ENCODE data around the gene DDX28. TPM values are rescaled to one million over a fixed set of nuclear protein-coding genes. Genes with fewer than 3 reads are reported as not detected.

The DDX28 gene
- total and polyA plus RNA-seq, 8 donors = 2.1 to 7.4 (median 4.0) TPM

GRCh38 chr16:68065716-68066305, 42.8 kb upstream of the DDX28 start:
- TF ChIP-seq CTCF (IDR thresholded peaks at IDR 0.05) = no peak
- ATAC-seq = peak in 1 of 4 donors; percentile 9
- no peaks in the 10 kb centered on the region for H3K36me3 ChIP-seq
- intact Hi-C loops (cut with DNase I) = no loop called here
- no peak overlapping the region for H3K27ac ChIP-seq
- 66 to 75% methylated on average over 6 of the region's 6 CpGs for WGBS, 2 donors
- H3K4me1 ChIP-seq = peaks cover 0 to 6% (median 0%) of the 10 kb centered on the region in 3 donors
- no peak for DNase-seq
- H3K9me3 ChIP-seq = no peaks in the 10 kb centered on the region
- H3K4me3 ChIP-seq = no peak overlapping the region
- no peaks in the 10 kb centered on the region for H3K27me3 ChIP-seq
- no peak for FAIRE-seq

GRCh38 chr16:68064791-68065365, 41.8 kb upstream of the DDX28 start:
- Histone ChIP-seq H3K27me3 (no peaks in the 10 kb centered on the region), H3K4me1 (peaks cover 0 to 5% (median 0%) of the 10 kb centered on the region in 3 donors), H3K4me3 (no peak overlapping the region), H3K36me3 (no peaks in the 10 kb centered on the region), H3K9me3 (no peaks in the 10 kb centered on the region), H3K27ac (no peak overlapping the region)
- TF ChIP-seq CTCF (IDR thresholded peaks at IDR 0.05) = peak; percentile 60 to 68 (median 65)
- ATAC-seq = peak; percentile 41 to 87 (median 86)
- FAIRE-seq = no peak
- DNase-seq = peak; percentile 40 to 78 (median 64)
- intact Hi-C loops (cut with DNase I) = no loop called here
- WGBS, 2 donors = 45 to 48% methylated on average over 2 of the region's 2 CpGs

- WGBS, 2 donors = 89 to 93% methylated on average over 4 of the region's 4 CpGs
- H3K36me3 ChIP-seq = no peaks in the 10 kb centered on the region
- peak in 1 of 6 donors; percentile 6 for DNase-seq
- H3K27ac ChIP-seq = no peak overlapping the region
- H3K27me3 ChIP-seq = no peaks in the 10 kb centered on the region
- intact Hi-C loops (cut with DNase I) = no loop called here
- FAIRE-seq = no peak
- H3K4me1 ChIP-seq = no peaks in the 10 kb centered on the region
- no peak for TF ChIP-seq CTCF (IDR thresholded peaks at IDR 0.05)
- no peak for ATAC-seq
- no peaks in the 10 kb centered on the region for H3K9me3 ChIP-seq
- no peak overlapping the region for H3K4me3 ChIP-seq
Measured at GRCh38 chr16:68062910-68063393, 39.9 kb upstream of the DDX28 start.

- no peaks in the 10 kb centered on the region for H3K9me3 ChIP-seq
- H3K27me3 ChIP-seq = no peaks in the 10 kb centered on the region
- no peak overlapping the region for H3K4me3 ChIP-seq
- no peak overlapping the region for H3K27ac ChIP-seq
- ATAC-seq (no peak), FAIRE-seq (no peak), DNase-seq (peak in 1 of 6 donors; percentile 18)
- no peaks in the 10 kb centered on the region for H3K36me3 ChIP-seq
- intact Hi-C loops (cut with DNase I) = no loop called here
- TF ChIP-seq CTCF (IDR thresholded peaks at IDR 0.05) = no peak
- no peaks in the 10 kb centered on the region for H3K4me1 ChIP-seq
- WGBS, 2 donors = 87 to 92% methylated on average over 3 of the region's 3 CpGs
Measured at GRCh38 chr16:68061396-68061795, 38.4 kb upstream of the DDX28 start.

GRCh38 chr16:68059804-68060203, 36.8 kb upstream of the DDX28 start:
- no peak overlapping the region for H3K27ac ChIP-seq
- no peaks in the 10 kb centered on the region for H3K4me1 ChIP-seq
- no peak for TF ChIP-seq CTCF (IDR thresholded peaks at IDR 0.05)
- no peak overlapping the region for H3K4me3 ChIP-seq
- intact Hi-C loops (cut with DNase I) = no loop called here
- ATAC-seq = no peak
- no peaks in the 10 kb centered on the region for H3K27me3 ChIP-seq
- DNase-seq = no peak
- H3K9me3 ChIP-seq = no peaks in the 10 kb centered on the region
- FAIRE-seq = no peak
- no peaks in the 10 kb centered on the region for H3K36me3 ChIP-seq

Data from pancreas (tissue), 10 donors.